ENCODE measurements around the gene TRAIP.

Gene TRAIP

GRCh38 chr3:49804141-49805041, 52.0 kb downstream of the TRAIP start:
- TF ChIP-seq CTCF (IDR thresholded peaks at IDR 0.05; ENCODE audit: insufficient read depth, missing control alignments): no peak
- DNase-seq (ENCODE audit: insufficient read length, low spot score) (no peak), FAIRE-seq (no peak)

- FAIRE-seq (no peak), DNase-seq (ENCODE audit: insufficient read length, low spot score) (no peak)
- no peak for TF ChIP-seq CTCF (IDR thresholded peaks at IDR 0.05; ENCODE audit: insufficient read depth, missing control alignments)
These were observed 52.8 kb downstream of the TRAIP start for GRCh38 chr3:49803465-49804140.

GRCh38 chr3:49802719-49803464, 53.5 kb downstream of the TRAIP start, which contains the start of gene INKA1:
INKA1 (plus strand) TSS chr3:49803261; CDS start chr3:49803393, 132 bp downstream.
- FAIRE-seq (no peak), DNase-seq (ENCODE audit: insufficient read length, low spot score) (peak; percentile 90)
- TF ChIP-seq CTCF (IDR thresholded peaks at IDR 0.05; ENCODE audit: insufficient read depth, missing control alignments): peak; percentile 87

GRCh38 chr3:49801160-49801559, 55.2 kb downstream of the TRAIP start:
- FAIRE-seq: no peak
- DNase-seq (ENCODE audit: insufficient read length, low spot score): no peak
- TF ChIP-seq CTCF (IDR thresholded peaks at IDR 0.05; ENCODE audit: insufficient read depth, missing control alignments): no peak

- FAIRE-seq (no peak), DNase-seq (ENCODE audit: insufficient read length, low spot score) (no peak)
- no peak for TF ChIP-seq CTCF (IDR thresholded peaks at IDR 0.05; ENCODE audit: insufficient read depth, missing control alignments)
These were observed 56.6 kb downstream of the TRAIP start, which contains the start of gene CDHR4 for GRCh38 chr3:49799761-49800160. CDHR4 (minus strand) TSS chr3:49799873; CDS start chr3:49799812, 61 bp downstream.

GRCh38 chr3:49799105-49799504, 57.3 kb downstream of the TRAIP start:
- FAIRE-seq: no peak
- DNase-seq (ENCODE audit: insufficient read length, low spot score): no peak
- TF ChIP-seq CTCF (IDR thresholded peaks at IDR 0.05; ENCODE audit: insufficient read depth, missing control alignments): no peak
